CD1c-positive myeloid dendritic cell (primary cell): ENCODE measurements around the gene TMEM52.

Experiments used
- DNase-seq: peaks from one replicate; pipeline ENCODE4 v3.0.0-alpha.2; 2016; ENCODE audit errors: extremely low spot score

The TMEM52 gene

DNA sequence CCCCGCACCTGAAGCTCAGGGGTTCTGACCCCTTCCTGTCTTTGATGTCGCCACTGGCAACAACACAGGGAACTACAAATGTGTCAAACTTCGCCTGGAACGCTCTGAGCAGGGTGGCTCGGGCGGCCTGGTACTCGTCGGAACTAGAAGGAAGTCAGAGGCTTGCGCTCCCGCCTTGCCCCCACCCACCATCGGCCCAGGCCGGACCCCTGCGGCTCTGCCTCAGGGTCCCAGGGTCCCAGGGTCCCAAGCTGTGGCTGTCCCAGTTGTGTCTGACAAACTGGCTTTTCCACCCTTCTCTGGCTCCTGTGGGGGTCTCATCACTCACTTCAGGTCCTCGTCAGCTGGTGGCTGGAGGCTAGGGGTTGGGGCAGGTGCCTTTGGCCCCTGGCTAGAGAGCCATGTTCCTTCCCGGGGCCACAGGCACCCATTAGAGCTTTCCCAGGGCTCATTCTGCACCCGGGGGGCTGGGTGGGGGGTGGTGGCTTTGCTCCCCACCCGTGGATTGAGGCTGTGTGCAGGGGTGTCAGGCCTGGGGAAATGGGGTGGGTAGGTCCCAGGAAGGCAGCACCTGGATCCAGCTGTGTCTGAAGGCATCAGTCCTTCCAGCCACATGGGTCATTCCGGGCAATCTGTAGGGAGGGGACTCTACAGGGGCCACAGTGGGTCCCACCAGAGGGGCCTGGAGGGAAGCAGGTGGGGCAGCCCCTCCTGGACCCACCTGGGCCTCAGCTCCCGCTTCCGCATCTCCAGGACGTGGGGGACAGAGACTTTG is 8.0 kb upstream of the TMEM52 start:
- no peak for DNase-seq

DNA sequence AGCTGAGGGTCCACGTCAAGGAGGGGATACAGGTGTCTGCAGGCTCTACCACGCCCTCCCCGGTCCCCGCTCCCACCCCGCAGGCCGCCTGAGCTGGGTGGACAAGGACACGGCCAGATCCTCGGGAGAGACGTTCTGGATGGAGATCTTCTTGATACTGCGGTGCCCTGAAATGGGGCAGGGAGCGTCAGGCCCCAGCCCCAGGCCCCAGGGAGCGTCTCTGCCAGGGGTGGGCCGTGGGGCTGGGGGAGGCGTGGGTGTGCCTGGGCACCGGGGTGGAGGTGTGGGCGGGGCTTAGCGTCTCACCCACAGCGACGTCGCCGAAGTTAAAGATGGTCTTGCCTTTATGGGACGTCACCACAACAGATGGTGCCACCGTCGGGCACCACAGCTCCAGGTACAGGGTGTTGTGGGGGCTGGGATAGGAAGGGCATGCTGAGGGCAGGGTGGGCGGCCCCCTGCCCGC is 7.3 kb upstream of the TMEM52 start:
- no peak for DNase-seq

DNA sequence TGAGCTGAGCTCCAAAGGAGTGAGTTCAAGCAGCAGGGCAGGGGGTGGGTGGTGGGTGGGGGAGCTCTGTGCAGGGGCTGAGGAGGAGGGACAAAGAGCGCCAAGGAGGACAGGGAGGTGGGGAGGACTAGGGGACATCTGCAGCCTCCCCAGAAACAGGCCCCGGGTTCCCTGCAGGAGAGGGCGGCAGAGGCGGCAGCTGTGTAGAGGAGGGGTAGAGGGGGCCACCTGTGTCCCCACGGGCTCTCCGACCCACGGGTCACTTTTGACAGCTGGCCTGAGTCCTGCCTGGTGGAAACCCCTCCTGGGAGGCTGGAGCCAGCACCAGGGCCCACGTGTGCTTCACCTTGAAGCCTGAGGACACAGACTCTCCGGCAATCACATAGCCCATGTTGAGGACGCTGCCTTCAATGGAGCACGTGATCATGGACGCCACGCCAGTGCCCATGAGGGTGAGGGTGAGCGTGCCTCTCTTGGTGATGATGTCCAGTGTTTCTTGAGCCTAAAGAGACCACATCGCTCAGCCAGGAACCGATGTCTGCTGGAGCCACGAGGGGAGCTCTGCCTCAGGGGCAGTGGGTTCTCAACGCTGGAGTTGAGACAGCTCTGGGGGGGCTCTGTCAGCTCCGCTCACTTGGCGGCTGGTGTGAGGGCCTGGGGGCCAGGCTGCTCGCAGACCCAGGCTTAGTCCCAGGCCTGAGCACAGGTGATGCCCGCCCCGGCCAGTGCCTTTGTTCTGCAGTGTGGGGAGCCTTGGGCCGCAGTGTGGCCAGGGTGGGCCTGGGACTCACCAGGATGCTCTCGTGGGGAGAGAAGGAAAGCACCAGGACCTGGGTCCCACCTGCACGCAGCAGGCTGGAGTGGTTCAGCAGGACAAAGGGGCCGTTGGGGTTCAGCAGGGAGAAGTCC is 6.6 kb upstream of the TMEM52 start:
- DNase-seq = no peak

DNA sequence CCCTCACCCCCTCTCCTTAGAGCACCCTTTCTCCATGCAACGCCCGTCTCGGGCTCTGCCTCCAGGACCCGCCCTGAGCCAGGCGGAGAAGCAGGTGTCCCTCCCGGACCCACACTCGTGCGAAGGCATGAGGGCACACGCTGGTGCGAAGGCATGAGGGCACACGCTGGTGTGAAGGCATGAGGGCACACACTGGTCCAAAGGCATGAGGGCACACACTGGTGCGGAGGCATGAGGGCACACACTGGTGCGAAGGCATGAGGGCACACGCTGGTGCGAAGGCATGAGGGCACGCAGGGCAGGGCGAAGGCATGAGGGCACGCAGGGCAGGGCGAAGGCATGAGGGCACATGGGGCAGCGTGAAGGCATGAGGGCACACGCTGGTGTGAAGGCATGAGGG is 5.8 kb upstream of the TMEM52 start:
- DNase-seq = no peak

DNA sequence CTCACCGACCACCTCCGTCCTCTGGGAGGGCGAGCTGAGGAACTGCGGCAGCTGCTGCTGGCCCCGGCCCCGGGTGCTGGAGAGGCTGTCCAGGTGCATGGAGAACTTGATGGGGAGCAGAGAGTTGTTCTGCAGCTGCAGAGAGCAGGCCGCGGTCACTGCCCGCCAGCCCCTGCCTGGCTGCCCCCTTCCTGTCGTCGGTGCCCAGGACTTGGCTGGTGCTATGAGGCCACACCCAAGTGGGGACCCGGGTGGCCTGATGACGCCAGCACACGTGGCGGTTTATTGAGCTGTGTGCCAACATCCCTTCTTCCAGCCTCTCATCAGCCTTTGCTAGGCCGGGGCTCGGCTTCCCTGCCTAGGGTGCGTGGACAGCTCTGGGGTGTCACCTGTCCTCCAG is 5.3 kb upstream of the TMEM52 start:
- DNase-seq = no peak

DNA sequence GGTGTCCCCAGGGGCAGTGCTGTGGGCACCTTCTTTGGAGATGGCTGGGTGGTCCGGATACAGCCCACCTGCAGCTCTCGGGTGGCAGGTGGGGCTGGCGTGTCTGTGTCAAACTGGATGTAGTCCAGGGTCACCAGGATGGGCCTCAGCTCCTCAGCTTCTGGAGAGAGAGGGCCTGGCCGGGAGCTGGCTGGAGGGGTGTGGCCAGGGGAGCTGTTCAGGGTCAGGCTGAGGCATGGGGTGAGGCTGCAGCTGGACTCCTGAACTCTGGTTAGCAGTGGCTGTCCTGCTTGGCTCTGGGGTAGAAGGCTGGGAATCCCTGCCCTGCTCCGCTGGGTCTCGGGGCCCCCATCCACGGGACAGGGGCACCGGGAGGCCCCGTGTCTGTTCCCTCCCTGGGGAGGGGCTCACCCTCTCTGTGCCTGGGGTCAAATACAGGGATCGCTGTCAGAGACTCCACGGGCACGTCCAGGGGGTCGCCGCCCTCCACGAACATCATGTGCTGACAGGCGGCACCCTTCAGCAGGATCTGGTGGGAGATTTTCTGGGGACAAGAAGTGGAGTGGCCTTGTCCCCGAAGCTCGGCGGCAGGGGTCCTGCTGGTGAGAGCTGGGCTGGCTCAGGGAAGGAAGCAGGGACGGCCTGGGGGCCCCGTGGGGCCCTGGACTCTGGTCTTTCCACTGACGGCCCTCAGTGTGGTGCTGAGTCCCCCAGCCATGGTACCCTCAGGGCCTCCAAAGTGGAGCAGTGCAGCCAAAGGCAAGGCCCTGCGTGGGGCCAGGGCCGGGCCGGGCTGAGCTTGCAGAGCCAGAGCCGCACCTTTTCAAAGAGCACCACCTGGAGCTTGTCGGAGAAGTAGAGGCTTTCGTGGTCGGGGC is 4.1 kb upstream of the TMEM52 start:
- no peak for DNase-seq

DNA sequence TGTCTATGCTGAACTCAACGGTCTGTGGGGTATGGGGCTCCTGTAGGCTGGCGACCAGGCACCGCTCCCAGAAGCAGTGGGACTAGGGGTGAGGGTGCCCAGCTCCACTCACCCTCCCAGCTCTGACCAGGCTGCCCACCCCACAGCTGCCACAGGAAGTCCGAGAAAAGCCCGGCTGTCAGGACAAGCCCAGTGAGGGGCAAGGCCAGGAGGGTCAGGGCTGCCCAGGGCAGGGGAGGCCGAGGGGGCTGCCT is 3.5 kb upstream of the TMEM52 start:
- no peak for DNase-seq

DNA sequence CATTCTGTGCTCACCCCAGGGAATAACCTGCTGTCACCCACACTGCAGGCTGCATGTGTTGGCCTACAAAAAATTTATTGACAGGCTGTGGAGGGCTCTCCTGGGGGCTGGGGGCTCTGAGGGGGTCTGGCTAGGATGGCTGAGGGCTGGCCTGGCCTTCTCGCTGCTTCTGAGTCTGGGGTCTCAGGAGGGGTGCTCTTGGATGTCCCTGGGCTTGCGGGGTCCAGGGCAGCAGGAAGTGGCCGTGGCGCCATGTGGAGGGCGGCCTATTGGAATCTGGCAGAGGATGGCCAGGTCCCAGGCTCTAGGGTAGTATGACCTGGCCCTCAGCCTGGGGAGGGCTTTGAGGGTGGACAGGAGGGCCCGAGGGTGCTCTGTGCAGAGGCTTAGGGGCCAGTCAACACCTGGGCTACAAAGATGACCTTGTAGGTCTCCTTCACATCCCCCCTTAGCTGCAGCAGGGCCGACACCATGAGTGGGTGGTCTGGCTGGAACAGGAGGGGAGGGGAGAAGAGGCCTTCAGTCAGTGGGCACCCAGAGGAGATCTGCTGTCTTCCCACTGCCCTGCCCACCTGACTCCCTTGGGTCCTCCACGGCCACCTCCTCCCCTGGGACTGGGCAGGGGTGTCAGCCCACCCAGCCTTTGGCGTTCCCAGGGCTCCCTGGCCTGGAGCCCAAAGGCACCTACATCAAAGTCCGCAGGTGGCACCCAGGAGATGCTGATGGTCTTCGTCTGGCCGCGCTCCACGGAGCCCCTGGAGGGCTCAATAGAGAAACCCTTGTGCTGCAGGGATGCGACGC is 3.0 kb upstream of the TMEM52 start:
- no peak for DNase-seq

DNA sequence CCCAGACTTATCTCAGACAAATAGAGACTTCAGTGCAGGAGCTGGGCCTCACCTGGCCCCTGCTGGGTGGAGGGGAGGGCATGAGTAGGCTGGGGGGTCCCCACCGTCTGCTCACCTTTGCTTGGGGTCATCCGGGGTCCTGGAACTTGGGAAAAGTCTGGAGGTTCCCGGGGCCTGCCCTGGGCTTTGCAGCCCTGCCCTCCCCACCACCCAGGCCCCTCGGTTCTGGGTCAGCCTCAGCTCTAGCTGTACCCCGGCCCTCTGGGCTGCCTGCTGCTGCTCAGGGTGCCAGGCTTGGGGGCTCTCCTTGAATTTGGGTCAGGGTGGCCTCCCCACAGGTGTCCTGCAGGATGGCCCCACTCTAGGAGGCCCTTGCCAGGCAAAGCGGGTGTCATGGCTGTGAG is 2.4 kb upstream of the TMEM52 start:
- no peak for DNase-seq

DNA sequence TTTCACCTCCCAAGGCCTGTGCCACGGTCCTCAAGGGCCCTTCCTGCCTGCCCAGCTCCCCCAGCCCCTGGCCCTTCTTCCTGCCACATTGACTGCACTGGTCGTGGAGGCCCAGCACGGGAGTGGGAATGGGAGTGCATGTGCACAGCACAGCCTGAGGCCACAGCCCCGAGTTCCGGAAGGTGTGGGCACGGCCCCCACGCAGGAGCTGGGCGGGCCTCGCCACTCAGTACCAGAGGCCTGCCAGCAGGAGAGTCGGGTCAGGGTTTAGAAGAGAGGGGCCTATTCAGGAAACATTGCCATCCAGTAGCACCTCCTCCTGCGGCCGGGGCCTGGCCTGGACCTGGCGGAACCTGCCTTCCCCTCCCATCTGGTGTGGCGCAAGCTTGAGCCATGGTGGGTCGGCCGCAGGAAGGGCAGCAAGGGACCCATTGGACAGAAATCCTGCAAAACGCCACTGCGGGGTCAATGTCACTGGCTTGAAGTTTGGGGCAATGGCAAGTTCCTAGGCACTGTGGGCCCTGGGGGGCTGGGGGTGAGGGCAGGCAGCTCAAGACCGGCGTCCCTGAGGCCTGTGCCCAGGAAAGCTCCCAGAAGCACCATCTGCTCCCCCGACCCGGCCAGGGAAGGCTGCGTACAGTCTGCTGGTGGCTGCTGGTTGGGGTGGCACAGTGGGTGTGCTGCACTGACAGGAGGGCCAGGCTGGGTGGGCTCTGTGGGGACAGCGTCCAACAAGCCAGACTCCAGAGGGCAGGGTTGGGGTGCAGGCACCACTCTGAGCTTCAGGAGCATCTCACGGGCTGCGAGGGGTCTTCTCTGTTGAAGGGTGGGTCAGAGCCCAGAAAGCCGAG is 1.8 kb upstream of the TMEM52 start:
- DNase-seq = peak; percentile 3

DNA sequence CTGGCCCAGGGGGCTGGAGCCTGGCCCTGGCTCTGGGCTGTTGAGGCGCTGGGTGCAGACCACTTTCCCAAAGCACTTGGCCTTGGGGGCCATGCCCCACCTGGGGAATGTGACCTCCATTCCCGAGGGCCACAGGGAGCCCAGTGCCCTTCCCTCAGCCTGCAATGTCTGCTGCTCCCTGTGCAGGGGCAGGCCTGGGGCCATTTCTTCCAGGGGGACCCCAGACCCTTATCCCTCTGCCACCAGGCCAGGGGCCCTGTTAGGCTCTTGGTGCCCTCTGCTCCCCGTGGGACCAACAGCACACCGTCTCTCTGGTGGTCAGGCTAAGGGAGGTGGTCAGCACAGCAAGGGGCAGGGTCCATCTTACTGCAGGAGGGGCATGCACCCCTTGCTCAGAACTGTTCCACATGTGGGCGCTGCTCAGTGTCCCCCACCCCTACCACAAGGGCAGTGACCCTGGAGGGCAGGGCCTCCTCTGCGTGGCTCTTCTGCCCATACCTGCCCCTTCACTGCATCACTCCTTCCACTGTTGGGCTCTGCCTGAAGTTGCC is 1.1 kb upstream of the TMEM52 start:
- DNase-seq = no peak

DNA sequence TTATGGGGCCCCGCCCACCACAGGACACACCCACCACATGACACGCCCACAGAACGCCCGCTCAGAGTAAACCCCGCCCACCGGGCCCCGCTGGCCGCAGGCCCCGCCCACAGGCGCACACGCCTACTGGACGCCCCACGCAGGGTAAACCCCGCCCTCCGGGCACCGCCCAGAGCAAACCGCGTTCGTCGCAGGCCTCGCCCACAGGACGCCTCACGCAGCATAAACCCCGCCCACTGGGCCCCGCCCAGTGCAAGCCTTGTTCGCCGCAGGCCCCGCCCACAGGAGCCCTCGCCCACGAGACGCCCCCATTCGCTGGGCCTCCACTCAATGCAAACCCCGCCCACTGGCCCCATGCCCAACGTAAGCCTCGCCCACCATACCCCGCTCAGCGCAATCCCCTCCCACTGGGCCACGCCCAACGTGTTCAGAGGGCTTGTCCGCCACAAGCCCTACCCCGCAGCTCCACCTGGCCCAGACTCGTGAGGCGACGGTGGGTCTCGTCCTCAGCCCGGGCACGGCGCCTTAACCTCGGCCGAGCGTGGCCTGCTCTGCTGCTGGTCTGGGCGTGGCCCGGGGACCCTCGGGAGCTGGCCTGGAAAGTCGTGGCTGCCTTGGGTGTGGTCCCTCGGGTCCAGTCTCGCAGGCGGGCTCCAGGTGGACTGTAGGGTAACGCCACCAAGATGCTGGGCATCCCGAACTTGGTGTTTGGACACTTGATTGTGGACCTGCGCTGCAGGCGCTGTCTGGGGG is 401 bp upstream of the TMEM52 start:
- DNase-seq = peak; percentile 98

DNA sequence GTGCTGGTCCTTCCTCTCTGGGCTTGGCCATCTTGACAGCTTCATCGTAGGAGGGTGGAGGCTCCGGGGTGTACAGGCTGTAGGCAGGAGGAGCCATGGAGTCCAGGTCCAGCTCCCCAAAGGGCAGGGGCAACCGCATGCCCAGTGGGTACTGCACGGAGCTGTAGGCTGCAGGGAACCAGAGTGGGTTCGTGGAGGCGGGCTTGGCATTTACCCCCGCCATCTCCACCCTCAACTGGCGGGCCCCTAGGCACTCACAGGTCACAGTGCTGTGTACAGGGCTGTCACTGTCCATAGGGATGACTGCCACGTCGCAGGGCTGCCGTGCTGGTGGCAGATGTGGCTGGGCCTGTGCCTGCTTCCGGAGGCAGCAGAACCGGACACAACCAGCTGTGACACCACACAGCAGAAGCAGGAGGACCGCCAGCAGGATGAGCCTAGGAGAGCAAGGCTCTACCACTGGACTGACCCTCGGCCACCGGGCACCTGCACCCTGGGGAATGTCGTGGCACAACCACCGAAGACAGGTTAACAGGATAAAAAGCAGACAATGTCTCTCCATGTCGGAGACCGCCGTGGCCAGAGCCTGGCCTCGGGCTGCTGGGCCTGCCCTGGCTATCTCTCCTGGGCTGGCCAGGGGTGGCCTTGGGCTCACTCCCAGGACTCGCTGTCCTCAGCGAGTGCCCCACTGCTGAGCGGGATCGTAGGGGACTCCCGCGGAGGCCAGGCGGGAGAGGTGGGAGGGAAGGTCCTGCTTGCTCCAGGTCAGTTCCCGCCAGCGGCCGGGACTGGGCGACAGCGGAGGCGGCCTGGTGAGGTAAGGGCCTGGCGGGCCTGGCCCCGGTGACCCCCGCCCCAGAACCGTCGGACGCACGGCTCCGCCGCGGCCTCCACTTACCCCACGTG is 831 bp downstream of the TMEM52 start:
- DNase-seq = peak; percentile 20

DNA sequence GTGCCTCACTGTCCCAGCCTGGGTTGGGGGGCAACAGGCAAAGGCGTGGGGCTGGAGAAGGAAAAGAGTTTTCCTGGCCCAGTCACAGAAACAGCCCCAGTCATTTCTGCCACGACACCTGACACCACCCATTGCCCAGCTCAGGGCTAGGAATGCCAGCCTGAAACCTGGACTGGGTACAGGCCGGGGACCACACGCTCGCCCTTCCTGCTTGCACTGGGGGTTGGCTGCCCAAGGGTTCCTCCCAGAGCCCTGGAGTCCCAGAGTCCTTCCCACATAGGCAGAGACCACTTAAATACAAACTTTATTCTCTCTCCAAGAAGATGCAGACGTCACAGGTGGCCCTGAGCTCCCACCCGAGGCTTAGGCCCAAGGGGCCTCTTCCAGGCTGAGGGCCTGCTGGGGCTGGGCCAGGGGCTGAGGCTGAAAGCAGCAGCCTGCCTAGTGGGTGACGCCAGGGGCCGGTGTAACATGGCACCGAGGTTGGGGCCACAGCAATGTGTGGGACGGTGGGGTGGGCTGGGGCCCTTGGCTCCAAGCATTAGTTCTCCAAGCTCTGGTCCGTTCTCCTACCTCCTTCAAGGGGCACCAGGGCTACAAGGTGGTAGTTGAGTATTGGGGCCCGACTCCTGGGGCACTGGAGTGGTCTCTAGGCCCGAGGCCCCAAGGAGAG is 1.6 kb downstream of the TMEM52 start:
- no peak for DNase-seq

DNA sequence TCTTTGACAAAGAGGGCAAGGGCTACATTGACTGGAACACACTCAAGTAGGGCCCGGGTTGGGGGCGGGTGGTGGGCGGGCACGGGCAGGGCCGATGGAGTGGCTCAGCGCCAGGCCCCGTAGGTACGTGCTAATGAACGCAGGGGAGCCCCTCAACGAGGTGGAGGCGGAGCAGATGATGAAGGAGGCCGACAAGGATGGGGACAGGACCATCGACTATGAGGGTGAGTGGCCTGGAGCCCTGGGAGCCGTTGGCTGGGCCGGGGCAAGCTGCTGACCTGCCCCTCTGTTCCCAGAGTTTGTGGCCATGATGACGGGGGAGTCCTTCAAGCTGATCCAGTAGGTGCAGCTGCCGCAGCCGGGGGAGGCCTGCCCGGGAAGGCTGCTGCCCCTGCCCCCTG is 2.2 kb downstream of the TMEM52 start:
- DNase-seq = no peak

DNA sequence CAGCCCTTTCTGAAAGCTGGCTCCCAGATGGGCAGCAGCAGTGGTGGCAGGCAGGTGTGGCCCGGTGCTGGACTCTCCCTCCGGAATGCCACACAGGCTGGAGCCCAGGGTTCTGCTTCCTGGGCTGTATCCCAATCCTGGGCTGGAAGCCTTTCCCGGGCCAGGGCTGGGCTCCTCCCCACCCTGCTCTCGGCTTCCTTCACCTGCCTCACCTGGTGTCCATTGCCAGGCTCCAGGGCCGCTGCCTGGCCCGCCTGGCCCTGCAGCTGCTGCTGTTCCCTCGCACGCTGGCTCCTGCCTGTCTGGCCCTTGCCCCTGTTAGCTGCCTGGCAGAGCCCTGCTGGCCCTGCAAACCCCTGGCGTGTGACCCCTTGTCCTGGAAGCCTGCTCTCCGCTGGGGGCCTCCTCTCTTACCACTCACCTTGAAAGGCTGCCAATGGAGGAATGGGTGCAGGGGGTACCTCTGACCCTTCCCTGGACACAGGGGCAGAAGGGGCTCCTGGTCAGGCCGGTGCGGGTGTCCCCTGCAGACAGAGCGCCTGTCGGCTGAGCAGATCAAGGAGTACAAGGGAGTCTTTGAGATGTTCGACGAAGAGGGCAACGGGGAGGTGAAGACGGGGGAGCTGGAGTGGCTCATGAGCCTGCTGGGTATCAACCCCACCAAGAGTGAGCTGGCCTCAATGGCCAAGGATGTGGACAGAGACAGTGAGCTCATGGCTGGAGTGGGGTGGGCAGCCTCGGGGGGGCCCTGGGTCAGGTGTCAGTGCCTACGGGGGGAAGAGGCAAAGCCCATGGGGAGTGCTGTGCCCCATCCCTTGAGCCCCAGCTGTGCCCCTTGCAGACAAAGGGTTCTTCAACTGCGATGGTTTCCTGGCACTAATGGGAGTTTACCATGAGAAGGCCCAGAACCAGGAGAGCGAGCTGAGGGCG is 2.9 kb downstream of the TMEM52 start:
- no peak for DNase-seq
